IMR-90 (cell line): ENCODE measurements around the gene CORO1C. TPM values are rescaled to one million over a fixed set of nuclear protein-coding genes. Genes with fewer than 3 reads are reported as not detected.

Source experiments
- ATAC-seq: fragments of 200-7000 bp; cut with Tn5 transposase; 2 replicates; pipeline ENCODE4 v1.9.1; 2020; ENCODE audit warnings: low read depth, mild to moderate bottlenecking, moderate library complexity
- BruUV-seq: library from RNA; stranded (reverse); fragments of 400-500 nt; replicated peaks from 2 replicates; lab custom pipeline; 2021; lab: Mats Ljungman, UMichigan
- CTCF ChIA-PET: fragments of 300-600 bp; formaldehyde crosslinking; extraction: SDS; loops from one replicate; lab custom pipeline; 2021; ENCODE audit warnings: antibody characterized with exemption; lab: Yijun Ruan, JAX
- POLR2A ChIA-PET: fragments of 300-600 bp; sonication (Branson Sonifier 250); formaldehyde crosslinking; loops from one replicate; lab custom pipeline; 2022; ENCODE audit warnings: antibody characterized with exemption; ENCODE audit not compliant: unreplicated experiment; lab: Charles Lee
- DNase-seq: peaks from one replicate; pipeline ENCODE4 v3.0.0; 2013
- H2AFZ ChIP-seq: replicated peaks from 2 replicates; pipeline ENCODE3; 2013; ENCODE audit warnings: low read length, mild to moderate bottlenecking; ENCODE audit not compliant: poor library complexity
- H2AK5ac ChIP-seq: 2 replicates; pipeline ENCODE4 v1.6.1; 2013; ENCODE audit warnings: low read depth, low read length, inconsistent platforms
- H2AK9ac ChIP-seq: replicated peaks from 2 replicates; pipeline ENCODE3; 2013; ENCODE audit warnings: mild to moderate bottlenecking, low read depth, low read length, moderate library complexity; ENCODE audit not compliant: poor library complexity
- H2BK120ac ChIP-seq: 2 replicates; pipeline ENCODE4 v1.6.1; 2013; ENCODE audit warnings: low read depth, low read length, inconsistent platforms
- H2BK15ac ChIP-seq: 3 replicates; pipeline ENCODE4 v1.6.1; 2013; ENCODE audit warnings: low read depth, low read length, inconsistent platforms
- H2BK20ac ChIP-seq: 2 replicates; pipeline ENCODE4 v1.6.1; 2013; ENCODE audit warnings: low read depth, mild to moderate bottlenecking, inconsistent platforms, low read length, moderate library complexity
- H2BK5ac ChIP-seq: 2 replicates; pipeline ENCODE4 v1.6.1; 2013; ENCODE audit warnings: mild to moderate bottlenecking, low read depth, low read length, inconsistent platforms; ENCODE audit not compliant: poor library complexity, severe bottlenecking
- H3K14ac ChIP-seq: replicated peaks from 2 replicates; pipeline ENCODE4 v1.6.1; 2013; ENCODE audit warnings: low read depth, low read length, inconsistent platforms
- H3K18ac ChIP-seq: 2 replicates; pipeline ENCODE4 v1.6.1; 2013; ENCODE audit warnings: low read depth, low read length, control low read depth
- H3K23ac ChIP-seq: 2 replicates; pipeline ENCODE4 v1.6.1; 2013; ENCODE audit warnings: low read depth, low read length, inconsistent platforms
- H3K27ac ChIP-seq: 2 replicates; pipeline ENCODE4 v1.5.1; 2013; ENCODE audit warnings: mild to moderate bottlenecking, control low read depth, low read length; ENCODE audit not compliant: insufficient read depth
- H3K27me3 ChIP-seq: 2 replicates; pipeline ENCODE4 v1.6.1; 2013; ENCODE audit warnings: low read length; ENCODE audit not compliant: control insufficient read depth, insufficient read depth
- H3K36me3 ChIP-seq: 2 replicates; pipeline ENCODE4 v1.6.1; 2013; ENCODE audit warnings: low read length, mixed read lengths; ENCODE audit not compliant: control insufficient read depth, insufficient read depth
- H3K4ac ChIP-seq: 2 replicates; pipeline ENCODE4 v1.6.1; 2013; ENCODE audit warnings: low read depth, low read length, inconsistent platforms
- H3K4me1 ChIP-seq: 2 replicates; pipeline ENCODE4 v1.6.1; 2013; ENCODE audit warnings: low read length, mixed read lengths; ENCODE audit not compliant: control insufficient read depth, insufficient read depth
- H3K4me2 ChIP-seq: 2 replicates; pipeline ENCODE4 v1.6.1; 2013; ENCODE audit warnings: low read depth, mild to moderate bottlenecking, control low read depth, low read length, moderate library complexity
- H3K4me3 ChIP-seq: 2 replicates; pipeline ENCODE4 v1.5.1; 2013; ENCODE audit warnings: low read depth, mild to moderate bottlenecking, control low read depth, low read length, moderate library complexity; ENCODE audit not compliant: insufficient read depth
- H3K56ac ChIP-seq: 2 replicates; pipeline ENCODE4 v1.6.1; 2013; ENCODE audit warnings: low read length, inconsistent platforms; ENCODE audit not compliant: insufficient read depth; ENCODE audit errors: extremely low read depth
- H3K79me1 ChIP-seq, 2 experiments: 2 replicates each; pipeline ENCODE4 v1.6.1; 2013; ENCODE audit warnings: low read length in 2 of 2, inconsistent platforms in 1 of 2, low read depth in 1 of 2
- H3K9ac ChIP-seq: 2 replicates; pipeline ENCODE4 v1.6.1; 2013; ENCODE audit warnings: low read depth, low read length, control low read depth
- H3K9me1 ChIP-seq: 2 replicates; pipeline ENCODE4 v1.6.1; 2013; ENCODE audit warnings: low read length, inconsistent platforms; ENCODE audit not compliant: insufficient read depth
- H3K9me3 ChIP-seq: 2 replicates; pipeline ENCODE4 v1.6.1; 2013; ENCODE audit warnings: low read length; ENCODE audit not compliant: control insufficient read depth, insufficient read depth
- H4K20me1 ChIP-seq: 2 replicates; pipeline ENCODE4 v1.6.1; 2013; ENCODE audit warnings: low read length, inconsistent platforms; ENCODE audit not compliant: insufficient read depth
- H4K5ac ChIP-seq: 2 replicates; pipeline ENCODE4 v1.6.1; 2013; ENCODE audit warnings: mild to moderate bottlenecking, low read depth, low read length, control low read depth
- H4K8ac ChIP-seq, 2 experiments: 2 replicates each; pipeline ENCODE4 v1.6.1; 2013; ENCODE audit warnings: low read depth in 2 of 2, low read length in 2 of 2, control low read depth in 1 of 2, inconsistent platforms in 1 of 2
- H4K91ac ChIP-seq: 2 replicates; pipeline ENCODE4 v1.6.1; 2013; ENCODE audit warnings: low read depth, low read length, inconsistent platforms; ENCODE audit not compliant: insufficient read depth
- BHLHE40 ChIP-seq: fragments of 150-350 bp; IDR thresholded peaks from 2 replicates; pipeline ENCODE4 v1.6.1; 2016; ENCODE audit warnings: mild to moderate bottlenecking, low read depth, low read length
- FOS ChIP-seq: fragments of 150-350 bp; IDR thresholded peaks from 2 replicates; pipeline ENCODE4 v1.6.1; 2016; ENCODE audit warnings: low read depth, low read length
- MAFK ChIP-seq: IDR thresholded peaks from 2 replicates; pipeline ENCODE4 v1.6.1; 2012; ENCODE audit warnings: low read depth, low read length, improper control_type of control experiment
- MAZ ChIP-seq: IDR thresholded peaks from 2 replicates; pipeline ENCODE4 v1.6.1; 2012; ENCODE audit warnings: low read depth, mild to moderate bottlenecking, low read length, improper control_type of control experiment, moderate library complexity, borderline replicate concordance
- NFE2L2 ChIP-seq: fragments of 150-350 bp; IDR thresholded peaks from 2 replicates; pipeline ENCODE4 v1.6.1; 2016; ENCODE audit warnings: low read depth, mild to moderate bottlenecking, low read length
- POLR2A ChIP-seq: IDR thresholded peaks from 2 replicates; pipeline ENCODE4 v1.6.1; 2012; ENCODE audit warnings: mild to moderate bottlenecking, low read depth, low read length
- RAD21 ChIP-seq: IDR thresholded peaks from 2 replicates; pipeline ENCODE4 v1.6.1; 2012; ENCODE audit warnings: low read length, improper control_type of control experiment
- RCOR1 ChIP-seq: IDR thresholded peaks from 2 replicates; pipeline ENCODE4 v1.6.1; 2012; ENCODE audit warnings: mild to moderate bottlenecking, low read length, improper control_type of control experiment; ENCODE audit not compliant: insufficient replicate concordance
- SMC3 ChIP-seq: fragments of 150-350 bp; IDR thresholded peaks from 2 replicates; pipeline ENCODE4 v1.6.1; 2016; ENCODE audit warnings: low read depth, mild to moderate bottlenecking, antibody characterized with exemption, low read length, moderate library complexity
- WGBS, 2 experiments: methylation state at CpG; one replicate each; pipeline versions ENCODE4 v1.1.5 to v1.1.7; 2013; ENCODE audit warnings: missing lambda C conversion rate in 2 of 2; ENCODE audit not compliant: insufficient read length in 1 of 2; ENCODE audit errors: extremely low coverage in 2 of 2; 5-methylcytosine and 5-hydroxymethylcytosine counted together
- dilution Hi-C: fragments of 300-500 bp; cut with HindIII; formaldehyde crosslinking; loops from one replicate; pipeline ENCODE4 v1.14.3; 2018; ENCODE audit warnings: low sequenced_read_pairs; ENCODE audit not compliant: unreplicated experiment
- in situ Hi-C: fragments of 300-500 bp; cut with MboI; formaldehyde crosslinking; loops from 3 replicates; pipeline ENCODE4 v1.14.3; 2019; ENCODE audit warnings: low sequenced_read_pairs, inconsistent platforms, mixed read lengths
- intact Hi-C: fragments of 100-400 bp; cut with micrococcal nuclease; formaldehyde crosslinking; loops from 2 replicates; pipeline ENCODE4 v1.10.0; 2022
- polyA plus RNA-seq, 3 experiments: library from polyadenylated mRNA; depleted of rRNA; stranded (reverse); fragments of >200 nt; gene quantifications; 2 replicates each; pipeline ENCODE4 v1.2.3, GENCODE V29; 2012; ENCODE audit warnings: low replicate concordance in 1 of 3
- total RNA-seq: library from RNA; depleted of rRNA; stranded (reverse); fragments of >200 nt; gene quantifications from 2 replicates; pipeline ENCODE4 v1.2.3, GENCODE V29; 2012
- TF ChIP-seq, protein P1 (sequence below): conservative IDR thresholded peaks from 2 replicates; pipeline ENCODE4 v1.5.1; 2012; ENCODE audit warnings: mild to moderate bottlenecking, low read depth, low read length, improper control_type of control experiment

Gene CORO1C
- total and polyA plus RNA-seq, 2 of the 4 experiments (the other 2 are of a cell fraction), result 675 to 1,100 TPM

DNA sequence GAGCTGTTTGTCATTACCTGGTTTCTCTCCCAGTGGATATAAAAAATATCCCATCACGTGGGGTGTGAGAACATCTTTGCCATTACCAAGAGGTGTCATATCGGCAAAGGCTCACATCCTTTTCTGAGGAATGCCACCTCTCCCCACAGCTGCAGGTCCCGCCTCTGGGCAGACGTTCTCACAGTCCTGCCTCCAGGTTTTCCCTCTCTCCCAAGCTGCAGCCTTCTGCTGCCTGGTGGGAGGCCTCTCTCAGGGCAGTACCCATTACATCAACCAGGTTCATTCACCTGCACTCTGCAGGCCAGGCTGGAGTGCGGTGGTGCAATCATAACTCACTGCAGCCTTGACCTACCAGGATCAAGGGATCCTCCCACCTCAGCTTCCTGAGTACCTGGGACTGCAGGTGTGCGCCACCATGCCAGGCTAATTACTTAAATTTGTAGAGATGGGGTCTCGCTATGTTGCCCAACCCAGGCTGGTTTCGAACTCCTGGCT is 118.5 kb downstream of the CORO1C start:
- Histone ChIP-seq H2BK120ac (peak overlapping the region; percentile 42), H2AK9ac (no peak overlapping the region), H3K14ac (no peak overlapping the region), H3K23ac (no peak overlapping the region), H3K56ac (no peak overlapping the region), H3K9ac (no peak overlapping the region), H2AK5ac (peak overlapping the region; percentile 28; the same call in 1 of the 2 replicates), H3K9me1 (peaks cover 6% of the 10 kb centered on the region; the same call in 1 of the 2 replicates), H2BK5ac (no peak overlapping the region), H4K91ac (peak overlapping the region; percentile 23; the same call in 1 of the 2 replicates), H3K4me1 (peaks cover 16% of the 10 kb centered on the region), H2BK15ac (no peak overlapping the region), H3K27ac (no peak overlapping the region), H3K4me3 (no peak overlapping the region), H2BK20ac (peak overlapping the region; percentile 52), H4K5ac (no peak overlapping the region), H4K8ac (no peak overlapping the region), H4K20me1 (no peaks in the 10 kb centered on the region), H3K27me3 (no peaks in the 10 kb centered on the region), H3K4me2 (no peak overlapping the region), H3K9me3 (peaks cover 3% of the 10 kb centered on the region; the same call in 1 of the 2 replicates), H3K4ac (0 out of 2 replicates have a peak overlapping the region, but pooled peaks have one; percentile 32), H3K36me3 (no peaks in the 10 kb centered on the region), H3K79me1 (peaks cover 0 to 5% of the 10 kb centered on the region in 2 experiments; a peak in 1 of 4 replicates), H3K18ac (no peak overlapping the region), H2AFZ (no peak overlapping the region)
- in situ Hi-C loops, result no loop called here
- ChIA-PET CTCF (interaction anchor here (0.6 kb wide), 1 partner anchor 39 kb away, joined by 8 read pairs; no protein-coding TSS in a partner anchor), POLR2A (no interaction called here)
- dilution Hi-C loops, result no loop called here
- ATAC-seq (no peak), DNase-seq (no peak)
- WGBS, 2 experiments, result 89% methylated on average over 5 of the region's 8 CpGs; no CpG with 5 or more reads in 1 of the 2 experiments
- no peak for TF ChIP-seq BHLHE40
- no peak for TF ChIP-seq RCOR1
- TF ChIP-seq MAFK, result no peak
- no peak for TF ChIP-seq SMC3
- TF ChIP-seq, protein P1, sequence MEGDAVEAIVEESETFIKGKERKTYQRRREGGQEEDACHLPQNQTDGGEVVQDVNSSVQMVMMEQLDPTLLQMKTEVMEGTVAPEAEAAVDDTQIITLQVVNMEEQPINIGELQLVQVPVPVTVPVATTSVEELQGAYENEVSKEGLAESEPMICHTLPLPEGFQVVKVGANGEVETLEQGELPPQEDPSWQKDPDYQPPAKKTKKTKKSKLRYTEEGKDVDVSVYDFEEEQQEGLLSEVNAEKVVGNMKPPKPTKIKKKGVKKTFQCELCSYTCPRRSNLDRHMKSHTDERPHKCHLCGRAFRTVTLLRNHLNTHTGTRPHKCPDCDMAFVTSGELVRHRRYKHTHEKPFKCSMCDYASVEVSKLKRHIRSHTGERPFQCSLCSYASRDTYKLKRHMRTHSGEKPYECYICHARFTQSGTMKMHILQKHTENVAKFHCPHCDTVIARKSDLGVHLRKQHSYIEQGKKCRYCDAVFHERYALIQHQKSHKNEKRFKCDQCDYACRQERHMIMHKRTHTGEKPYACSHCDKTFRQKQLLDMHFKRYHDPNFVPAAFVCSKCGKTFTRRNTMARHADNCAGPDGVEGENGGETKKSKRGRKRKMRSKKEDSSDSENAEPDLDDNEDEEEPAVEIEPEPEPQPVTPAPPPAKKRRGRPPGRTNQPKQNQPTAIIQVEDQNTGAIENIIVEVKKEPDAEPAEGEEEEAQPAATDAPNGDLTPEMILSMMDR, result no peak
- no peak for TF ChIP-seq POLR2A
- TF ChIP-seq NFE2L2, result no peak
- TF ChIP-seq FOS, result no peak
- no peak for TF ChIP-seq MAZ
- TF ChIP-seq RAD21, result no peak
- no TSS peak for BruUV-seq
- intact Hi-C loops, result no loop called here
